GM19193 (cell line): ENCODE results near the gene PM20D2.

Experiments used
- POLR2A ChIP-seq: IDR thresholded peaks from 4 replicates; pipeline ENCODE4 v1.6.1; 2011; ENCODE audit not compliant: insufficient read depth, insufficient read length; ENCODE audit errors: extremely low read depth

The PM20D2 gene

GRCh38 chr6:89139509-89140346 lies 6.1 kb upstream of the PM20D2 start:
- TF ChIP-seq POLR2A: no peak

- no peak for TF ChIP-seq POLR2A
Measured at GRCh38 chr6:89140347-89141156, 5.3 kb upstream of the PM20D2 start.

GRCh38 chr6:89144354-89144906 lies 1.4 kb upstream of the PM20D2 start:
- TF ChIP-seq POLR2A: no peak

- TF ChIP-seq POLR2A: no peak
Measured at GRCh38 chr6:89145091-89145955, 532 bp upstream of the PM20D2 start.

- no peak for TF ChIP-seq POLR2A
Measured at GRCh38 chr6:89146718-89147700, 1.2 kb downstream of the PM20D2 start.

GRCh38 chr6:89148016-89148750 lies 2.3 kb downstream of the PM20D2 start:
- TF ChIP-seq POLR2A: no peak

- no peak for TF ChIP-seq POLR2A
Measured at GRCh38 chr6:89154131-89154530, 8.3 kb downstream of the PM20D2 start.

- TF ChIP-seq POLR2A: no peak
Measured at GRCh38 chr6:89160331-89161092, 14.7 kb downstream of the PM20D2 start.

- no peak for TF ChIP-seq POLR2A
Measured at GRCh38 chr6:89161326-89162046, 15.6 kb downstream of the PM20D2 start.

GRCh38 chr6:89162047-89162371 lies 16.2 kb downstream of the PM20D2 start:
- no peak for TF ChIP-seq POLR2A

- TF ChIP-seq POLR2A: no peak
Measured at GRCh38 chr6:89172131-89172530, 26.3 kb downstream of the PM20D2 start.

GRCh38 chr6:89173634-89174033 lies 27.8 kb downstream of the PM20D2 start:
- no peak for TF ChIP-seq POLR2A
